Brain microvascular endothelial cell (primary cell): ENCODE results near the gene ARRDC2.
"Not testable (repeated sequence)": the region's sequence is repeated elsewhere in the genome, so short reads cannot be mapped to it uniquely, and the experiment has no call there.

Experiments used
- DNase-seq: peaks from one replicate; pipeline ENCODE4 v3.0.0-alpha.2; 2020
- H3K27ac ChIP-seq: fragments of 250-450 bp; sonication (Bioruptor Pico); 2 replicates; pipeline ENCODE4 v1.5.1; 2020; ENCODE audit warnings: mild to moderate bottlenecking, moderate library complexity
- H3K27me3 ChIP-seq: fragments of 250-450 bp; sonication (Bioruptor Pico); replicated peaks from 2 replicates; pipeline ENCODE4 v1.5.1; 2020; ENCODE audit warnings: mild to moderate bottlenecking
- H3K36me3 ChIP-seq: fragments of 250-450 bp; sonication (Bioruptor Pico); replicated peaks from 2 replicates; pipeline ENCODE4 v1.5.1; 2020; ENCODE audit warnings: mild to moderate bottlenecking
- H3K4me3 ChIP-seq: 2 replicates; pipeline ENCODE4 v1.5.1; 2011; ENCODE audit warnings: low read depth, mild to moderate bottlenecking, control low read depth, low read length, moderate library complexity
- in situ Hi-C: cut with HindIII; loops from 2 replicates; pipeline ENCODE4 v1.10.0; 2017; ENCODE audit warnings: low sequenced_read_pairs, low pct_ligation_motif_present
- TF ChIP-seq, protein P1 (sequence below): IDR thresholded peaks from 2 replicates; pipeline ENCODE4 v1.5.1; 2011; ENCODE audit warnings: low read depth, mild to moderate bottlenecking, moderate library complexity, low read length, control low read depth, inconsistent platforms; ENCODE audit errors: missing control alignments

Gene ARRDC2

DNA sequence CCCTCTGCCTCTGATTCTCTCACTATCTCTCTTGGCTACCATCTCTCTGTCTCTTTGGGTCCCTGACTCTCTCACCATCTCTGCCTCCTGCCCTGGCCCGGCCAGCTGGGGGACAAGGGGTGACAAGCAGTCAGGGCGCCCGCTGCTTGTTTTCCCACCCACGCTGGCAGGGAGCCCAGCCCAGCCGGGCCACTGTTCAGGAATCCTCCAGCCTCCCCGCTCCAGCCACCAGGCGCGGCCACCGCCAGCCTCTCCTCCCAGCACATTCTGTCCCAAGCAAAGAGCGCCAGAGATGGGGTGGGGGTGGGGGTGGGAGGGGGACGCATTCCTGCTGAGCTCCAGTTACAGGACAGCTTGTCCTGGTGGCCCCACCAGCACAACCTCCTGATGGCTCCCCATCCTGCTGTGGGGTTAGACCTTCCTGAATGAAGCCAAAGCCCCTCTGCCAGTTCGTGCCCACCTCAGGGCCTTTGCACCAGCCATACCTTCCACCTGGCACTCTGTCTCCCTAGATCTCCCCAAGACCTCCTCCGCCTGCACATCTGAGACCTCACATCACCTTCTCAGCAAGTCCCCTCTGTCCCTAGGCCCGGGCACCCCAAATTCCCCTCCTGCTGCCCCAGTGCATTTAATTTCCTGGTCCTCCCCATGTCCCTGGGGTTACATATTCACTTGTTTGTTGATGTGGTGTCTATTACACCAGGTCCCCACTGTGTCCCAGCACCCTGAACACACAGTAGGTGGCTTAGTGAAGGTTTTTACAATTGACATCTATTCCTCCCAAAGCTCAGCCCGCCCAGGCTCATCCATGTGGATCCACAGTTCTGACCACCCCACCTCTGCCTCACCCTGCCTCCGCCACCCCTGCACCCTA, 12.5 kb downstream of the ARRDC2 start:
- Histone ChIP-seq H3K27ac (peak overlapping the region; percentile 96), H3K36me3 (no peaks in the 10 kb centered on the region), H3K27me3 (no peaks in the 10 kb centered on the region), H3K4me3 (no peak overlapping the region)
- DNase-seq = peak; percentile 61
- in situ Hi-C loops = no loop called here
- TF ChIP-seq, protein P1, sequence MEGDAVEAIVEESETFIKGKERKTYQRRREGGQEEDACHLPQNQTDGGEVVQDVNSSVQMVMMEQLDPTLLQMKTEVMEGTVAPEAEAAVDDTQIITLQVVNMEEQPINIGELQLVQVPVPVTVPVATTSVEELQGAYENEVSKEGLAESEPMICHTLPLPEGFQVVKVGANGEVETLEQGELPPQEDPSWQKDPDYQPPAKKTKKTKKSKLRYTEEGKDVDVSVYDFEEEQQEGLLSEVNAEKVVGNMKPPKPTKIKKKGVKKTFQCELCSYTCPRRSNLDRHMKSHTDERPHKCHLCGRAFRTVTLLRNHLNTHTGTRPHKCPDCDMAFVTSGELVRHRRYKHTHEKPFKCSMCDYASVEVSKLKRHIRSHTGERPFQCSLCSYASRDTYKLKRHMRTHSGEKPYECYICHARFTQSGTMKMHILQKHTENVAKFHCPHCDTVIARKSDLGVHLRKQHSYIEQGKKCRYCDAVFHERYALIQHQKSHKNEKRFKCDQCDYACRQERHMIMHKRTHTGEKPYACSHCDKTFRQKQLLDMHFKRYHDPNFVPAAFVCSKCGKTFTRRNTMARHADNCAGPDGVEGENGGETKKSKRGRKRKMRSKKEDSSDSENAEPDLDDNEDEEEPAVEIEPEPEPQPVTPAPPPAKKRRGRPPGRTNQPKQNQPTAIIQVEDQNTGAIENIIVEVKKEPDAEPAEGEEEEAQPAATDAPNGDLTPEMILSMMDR = peak; percentile 10

- no peaks in the 10 kb centered on the region for H3K36me3 ChIP-seq
- H3K4me3 ChIP-seq = no peak overlapping the region
- TF ChIP-seq, protein P1 = no peak
- no peaks in the 10 kb centered on the region for H3K27me3 ChIP-seq
- DNase-seq = peak; percentile 91
- peak overlapping the region; percentile 96 for H3K27ac ChIP-seq
- in situ Hi-C loops = no loop called here
These were observed 13.3 kb downstream of the ARRDC2 start for GRCh38 chr19:18021121-18021755.

- peak; percentile 87 for DNase-seq
- no peaks in the 10 kb centered on the region for H3K27me3 ChIP-seq
- in situ Hi-C loops = no loop called here
- TF ChIP-seq, protein P1 = no peak
- H3K27ac ChIP-seq = peak overlapping the region; percentile 69
- H3K4me3 ChIP-seq = no peak overlapping the region
- H3K36me3 ChIP-seq = no peaks in the 10 kb centered on the region
These were observed 15.8 kb downstream of the ARRDC2 start for GRCh38 chr19:18023622-18024251.

GRCh38 chr19:18027151-18027550, 19.2 kb downstream of the ARRDC2 start:
- in situ Hi-C loops = no loop called here
- no peaks in the 10 kb centered on the region for H3K27me3 ChIP-seq
- no peak overlapping the region for H3K4me3 ChIP-seq
- DNase-seq = no peak
- no peak overlapping the region for H3K27ac ChIP-seq
- TF ChIP-seq, protein P1 = no peak
- no peaks in the 10 kb centered on the region for H3K36me3 ChIP-seq

DNA sequence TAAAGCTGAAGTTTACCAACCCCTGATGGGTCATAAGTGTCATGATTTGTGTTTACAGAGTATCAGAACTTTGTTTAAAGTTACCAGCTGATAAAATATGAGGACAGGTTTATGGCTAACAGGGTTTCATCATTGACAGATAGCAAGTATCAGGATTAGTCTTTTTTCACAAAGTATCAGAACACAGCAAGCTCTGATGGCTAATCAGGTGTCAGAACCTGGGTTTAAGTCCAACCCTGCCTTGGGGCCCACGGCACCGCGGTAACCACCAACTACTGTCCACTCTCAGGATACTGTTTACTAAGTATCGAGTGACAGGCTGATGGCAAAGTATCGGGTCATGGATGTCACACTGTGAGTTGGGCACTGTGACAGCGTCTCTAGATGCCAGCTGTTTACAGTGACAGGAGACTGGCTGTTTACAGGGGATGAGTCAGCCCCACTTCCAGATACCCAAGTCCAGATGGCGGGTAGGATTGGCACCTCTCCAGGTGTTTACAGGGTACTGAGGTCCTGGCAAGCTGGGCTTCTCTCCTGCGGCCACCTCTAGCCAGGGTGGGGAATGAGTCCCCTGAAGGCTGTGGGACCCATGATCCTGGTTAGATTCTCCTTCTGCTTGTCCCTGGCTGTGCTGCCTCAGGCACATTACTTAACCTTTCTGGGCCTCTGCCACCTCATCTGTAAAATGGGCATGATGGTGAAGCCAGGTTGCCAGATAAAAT, 21.8 kb downstream of the ARRDC2 start:
- TF ChIP-seq, protein P1 = no peak
- no peak overlapping the region for H3K27ac ChIP-seq
- in situ Hi-C loops = no loop called here
- H3K36me3 ChIP-seq = no peaks in the 10 kb centered on the region
- DNase-seq = no peak
- no peaks in the 10 kb centered on the region for H3K27me3 ChIP-seq
- H3K4me3 ChIP-seq = no peak overlapping the region

GRCh38 chr19:18031401-18031800, 23.4 kb downstream of the ARRDC2 start:
- H3K36me3 ChIP-seq, H3K27ac ChIP-seq, DNase-seq, H3K27me3 ChIP-seq, in situ Hi-C loops, H3K4me3 ChIP-seq: not testable (repeated sequence)

GRCh38 chr19:18032102-18032501, 24.1 kb downstream of the ARRDC2 start:
- H3K27ac ChIP-seq, H3K27me3 ChIP-seq, H3K36me3 ChIP-seq, H3K4me3 ChIP-seq, DNase-seq, in situ Hi-C loops: not testable (repeated sequence)
